Kidney epithelial cell (primary cell): ENCODE data around the gene TTC39C. TPM values are rescaled to one million over a fixed set of nuclear protein-coding genes. Genes with fewer than 3 reads are reported as not detected.

Source experiments
- DNase-seq: peaks from one replicate; pipeline ENCODE4 v3.0.0-alpha.2; 2010; ENCODE audit warnings: low read depth
- H3K27me3 ChIP-seq: 2 replicates; pipeline ENCODE4 v1.6.0; 2011; ENCODE audit warnings: low read length; ENCODE audit not compliant: control insufficient read depth, insufficient read depth
- H3K36me3 ChIP-seq: 2 replicates; pipeline ENCODE4 v1.5.1; 2011; ENCODE audit warnings: low read length; ENCODE audit not compliant: control insufficient read depth, insufficient read depth
- H3K4me3 ChIP-seq: 2 replicates; pipeline ENCODE4 v1.5.1; 2011; ENCODE audit warnings: low read depth, mild to moderate bottlenecking, control low read depth, low read length
- CTCF ChIP-seq: IDR thresholded peaks from 2 replicates; pipeline ENCODE4 v1.5.1; 2011; ENCODE audit warnings: mild to moderate bottlenecking, moderate library complexity, low read length, control low read depth, inconsistent platforms; ENCODE audit not compliant: insufficient read depth, poor library complexity, severe bottlenecking
- total RNA-seq: library from RNA; depleted of rRNA; stranded (reverse); fragments of >200 nt; gene quantifications from 2 replicates; pipeline ENCODE4 v1.2.3, GENCODE V29; 2015

Gene TTC39C
- total RNA-seq, 1 donor from 2014 or later: 20.5 TPM

GRCh38 chr18:23977719-23978483, 36.7 kb upstream of the TTC39C start:
- no peak for DNase-seq

GRCh38 chr18:23981369-23981980, 33.1 kb upstream of the TTC39C start:
- H3K36me3 ChIP-seq: no peaks in the 10 kb centered on the region
- no peaks in the 10 kb centered on the region for H3K27me3 ChIP-seq
- no peak for TF ChIP-seq CTCF
- H3K4me3 ChIP-seq: no peak overlapping the region
- DNase-seq: no peak

More at GRCh38 chr18:23977719-23978483, 36.7 kb upstream of the TTC39C start:
- H3K4me3 ChIP-seq: no peak overlapping the region
- no peaks in the 10 kb centered on the region for H3K27me3 ChIP-seq
- no peaks in the 10 kb centered on the region for H3K36me3 ChIP-seq
- no peak for TF ChIP-seq CTCF

- no peak for TF ChIP-seq CTCF
- Histone ChIP-seq H3K27me3 (no peaks in the 10 kb centered on the region), H3K36me3 (no peaks in the 10 kb centered on the region), H3K4me3 (no peak overlapping the region)
- DNase-seq: no peak
Measured at GRCh38 chr18:23982155-23983079, 32.1 kb upstream of the TTC39C start.

GRCh38 chr18:23983112-23983511, 31.4 kb upstream of the TTC39C start:
- DNase-seq: no peak
- H3K4me3 ChIP-seq: no peak overlapping the region
- no peaks in the 10 kb centered on the region for H3K27me3 ChIP-seq
- TF ChIP-seq CTCF: no peak
- H3K36me3 ChIP-seq: no peaks in the 10 kb centered on the region

- DNase-seq: no peak
- Histone ChIP-seq H3K36me3 (no peaks in the 10 kb centered on the region), H3K27me3 (no peaks in the 10 kb centered on the region), H3K4me3 (no peak overlapping the region)
- TF ChIP-seq CTCF: no peak
Measured at GRCh38 chr18:23986600-23987359, 27.8 kb upstream of the TTC39C start.
